Measurements from ENCODE around the gene GSTM1.
"Not testable (repeated sequence)": the region's sequence is repeated elsewhere in the genome, so short reads cannot be mapped to it uniquely, and the experiment has no call there.

The GSTM1 gene

GRCh38 chr1:109669246-109669948, 18.2 kb upstream of the GSTM1 start:
- Mint-ChIP-seq H3K9me3 (no peaks in the 10 kb centered on the region), H3K27ac (peak overlapping the region; percentile 15)
- DNase-seq = peak; percentile 27

GRCh38 chr1:109669949-109670302, 17.7 kb upstream of the GSTM1 start:
- H3K9me3 Mint-ChIP-seq, DNase-seq, H3K36me3 Mint-ChIP-seq, H3K27me3 Mint-ChIP-seq: not testable (repeated sequence)
- Mint-ChIP-seq H3K4me3 (peak overlapping the region; percentile 40), H3K27ac (peak overlapping the region; percentile 15), H3K4me1 (peaks cover 31% of the 10 kb centered on the region)
- CTCF ChIA-PET = interaction anchor here (1.0 to 1.9 kb wide), 3 partner anchors 20 to 315 kb away, joined by 3 to 9 read pairs (median 5); partner anchors contain the start of gene AHCYL1

More at GRCh38 chr1:109669246-109669948, 18.2 kb upstream of the GSTM1 start:
- Mint-ChIP-seq H3K4me1 (peaks cover 31% of the 10 kb centered on the region), H3K27me3 (peaks cover 3% of the 10 kb centered on the region), H3K36me3 (peaks cover 3% of the 10 kb centered on the region), H3K4me3 (peak overlapping the region; percentile 40)
- CTCF ChIA-PET = interaction anchor here (0.9 to 1.9 kb wide), 3 partner anchors 19 to 105 kb away, joined by 3 to 9 read pairs (median 4); no protein-coding TSS in a partner anchor

- peaks cover 3% of the 10 kb centered on the region for H3K27me3 Mint-ChIP-seq
- peak; percentile 25 for DNase-seq
- H3K4me3 Mint-ChIP-seq = no peak overlapping the region
- H3K9me3 Mint-ChIP-seq = no peaks in the 10 kb centered on the region
- H3K36me3 Mint-ChIP-seq = peaks cover 3% of the 10 kb centered on the region
- peaks cover 31% of the 10 kb centered on the region for H3K4me1 Mint-ChIP-seq
- no peak overlapping the region for H3K27ac Mint-ChIP-seq
- CTCF ChIA-PET = interaction anchor here (1.3 to 1.6 kb wide), 2 partner anchors 30 to 314 kb away, joined by 5 read pairs; partner anchors contain the start of gene AHCYL1
Observed at GRCh38 chr1:109671067-109671466, 16.6 kb upstream of the GSTM1 start.

DNA sequence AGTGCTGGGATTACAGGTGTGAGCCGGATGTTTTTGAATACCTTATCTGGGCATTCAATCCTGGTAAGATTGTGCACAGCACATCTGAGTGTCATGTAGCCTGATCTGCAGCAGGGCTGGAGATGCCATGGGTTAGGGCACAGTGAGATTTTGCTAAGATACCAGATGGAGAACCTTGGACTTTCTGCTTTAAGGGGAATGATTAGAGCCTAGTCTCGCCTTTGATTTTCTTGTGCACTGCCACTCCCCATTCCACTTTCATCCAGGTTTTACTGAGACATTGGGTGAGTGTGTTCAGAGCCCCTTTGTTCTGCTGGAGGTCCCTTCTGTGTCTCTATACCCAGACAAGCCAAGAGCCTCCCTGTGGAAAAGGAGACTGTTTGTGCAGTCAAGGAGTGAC, 13.8 kb upstream of the GSTM1 start:
- CTCF ChIA-PET = interaction anchor here (0.6 kb wide), 1 partner anchor 28 kb away, joined by 3 read pairs; no protein-coding TSS in a partner anchor
- H3K27ac Mint-ChIP-seq, H3K36me3 Mint-ChIP-seq, H3K9me3 Mint-ChIP-seq, H3K27me3 Mint-ChIP-seq, DNase-seq, H3K4me3 Mint-ChIP-seq: not testable (repeated sequence)
- peaks cover 23% of the 10 kb centered on the region for H3K4me1 Mint-ChIP-seq

DNA sequence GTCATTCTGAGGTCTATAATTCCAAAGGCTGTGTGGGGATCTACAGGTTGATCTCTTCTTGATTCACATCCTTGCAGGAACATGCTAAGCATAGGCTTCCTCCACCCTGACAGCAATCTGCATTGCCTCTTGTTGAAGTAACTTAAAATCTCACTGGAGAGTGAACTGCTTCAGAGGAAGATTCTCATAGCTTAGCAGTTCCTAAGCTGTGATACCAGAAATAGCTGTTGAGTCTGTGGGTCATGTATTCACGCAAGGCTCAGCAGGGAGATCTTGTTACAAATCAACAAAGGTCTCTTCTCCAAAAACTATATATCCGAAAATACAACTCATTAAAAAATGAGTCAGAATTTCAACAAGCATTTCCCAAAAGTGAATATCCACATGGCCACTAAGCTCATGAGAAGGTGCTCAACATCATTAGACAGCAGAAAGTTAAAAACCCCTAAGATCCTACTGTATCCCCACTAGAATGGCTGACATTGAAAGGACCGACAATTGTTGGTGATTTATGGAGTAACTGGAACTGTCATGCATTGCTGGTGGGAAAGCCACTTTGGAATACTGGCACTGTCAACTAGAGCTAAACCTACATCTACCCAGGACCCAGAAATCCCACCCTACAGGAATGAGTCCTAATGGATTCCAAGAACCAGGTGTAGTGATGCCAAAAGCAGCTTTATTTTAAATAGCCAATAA, 10.8 kb upstream of the GSTM1 start:
- not testable (repeated sequence) for H3K36me3 Mint-ChIP-seq, H3K27ac Mint-ChIP-seq, H3K9me3 Mint-ChIP-seq, H3K27me3 Mint-ChIP-seq, DNase-seq, H3K4me3 Mint-ChIP-seq, H3K4me1 Mint-ChIP-seq
- CTCF ChIA-PET = interaction anchor here (0.5 kb wide), 1 partner anchor 377 kb away, joined by 3 read pairs; no protein-coding TSS in a partner anchor

DNA sequence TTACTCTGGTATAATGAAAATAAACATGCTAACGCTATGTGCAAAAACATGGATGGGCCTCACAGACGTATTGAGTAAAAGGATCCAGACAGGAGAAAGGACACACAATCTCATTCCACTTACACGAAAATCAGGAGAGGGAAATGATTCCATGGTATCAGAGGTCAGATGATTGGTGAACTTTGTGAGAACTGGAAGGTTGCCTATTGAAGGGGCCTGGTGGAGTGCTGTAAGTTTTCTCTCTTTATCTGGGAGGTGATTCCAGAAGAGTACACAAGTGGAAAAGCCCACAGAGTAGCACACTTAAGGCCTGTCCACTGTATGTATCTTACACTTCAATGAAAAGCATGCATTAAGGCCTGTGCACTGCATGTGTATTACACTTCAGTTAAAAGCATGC, 10.2 kb upstream of the GSTM1 start:
- Mint-ChIP-seq H3K36me3 (no peaks in the 10 kb centered on the region), H3K9me3 (no peaks in the 10 kb centered on the region), H3K4me3 (no peak overlapping the region), H3K27ac (no peak overlapping the region), H3K27me3 (no peaks in the 10 kb centered on the region), H3K4me1 (no peaks in the 10 kb centered on the region)
- no peak for DNase-seq
- CTCF ChIA-PET = no interaction called here

- CTCF ChIA-PET, H3K27me3 Mint-ChIP-seq: not testable (repeated sequence)
Observed at GRCh38 chr1:109678637-109679036, 9.0 kb upstream of the GSTM1 start.

GRCh38 chr1:109684777-109685176, 2.8 kb upstream of the GSTM1 start:
- H3K27me3 Mint-ChIP-seq, H3K27ac Mint-ChIP-seq, CTCF ChIA-PET, H3K4me3 Mint-ChIP-seq, H3K36me3 Mint-ChIP-seq, H3K4me1 Mint-ChIP-seq, H3K9me3 Mint-ChIP-seq, DNase-seq: not testable (repeated sequence)

More at GRCh38 chr1:109678637-109679036, 9.0 kb upstream of the GSTM1 start:
- not testable (repeated sequence) for H3K9me3 Mint-ChIP-seq, H3K4me1 Mint-ChIP-seq, DNase-seq, H3K36me3 Mint-ChIP-seq, H3K27ac Mint-ChIP-seq, H3K4me3 Mint-ChIP-seq

GRCh38 chr1:109685399-109685798, 2.2 kb upstream of the GSTM1 start:
- H3K9me3 Mint-ChIP-seq, H3K27me3 Mint-ChIP-seq, H3K4me3 Mint-ChIP-seq, H3K36me3 Mint-ChIP-seq, DNase-seq, CTCF ChIA-PET, H3K27ac Mint-ChIP-seq, H3K4me1 Mint-ChIP-seq: not testable (repeated sequence)

- H3K4me3 Mint-ChIP-seq, H3K4me1 Mint-ChIP-seq, CTCF ChIA-PET, DNase-seq, H3K27ac Mint-ChIP-seq, H3K27me3 Mint-ChIP-seq, H3K36me3 Mint-ChIP-seq, H3K9me3 Mint-ChIP-seq: not testable (repeated sequence)
Observed at GRCh38 chr1:109685890-109686289, 1.7 kb upstream of the GSTM1 start.

DNA sequence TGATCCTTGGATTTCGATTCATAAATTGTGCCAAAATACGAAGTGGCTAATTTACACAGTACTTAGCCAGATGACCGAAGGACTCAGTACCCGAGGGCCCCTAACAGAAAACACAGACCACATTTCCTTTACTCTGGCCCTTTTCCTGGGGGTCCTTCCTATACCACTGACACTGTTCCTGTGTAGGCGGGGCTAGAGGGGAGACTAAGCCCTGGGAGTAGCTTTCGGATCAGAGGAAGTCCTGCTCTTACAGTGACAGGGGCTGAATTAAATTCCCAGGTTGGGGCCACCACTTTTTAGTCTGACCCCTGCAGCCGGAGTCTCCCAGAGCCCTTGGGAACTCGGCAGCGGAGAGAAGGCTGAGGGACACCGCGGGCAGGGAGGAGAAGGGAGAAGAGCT, 508 bp upstream of the GSTM1 start:
- H3K9me3 Mint-ChIP-seq, H3K27me3 Mint-ChIP-seq, H3K4me3 Mint-ChIP-seq, H3K27ac Mint-ChIP-seq, H3K4me1 Mint-ChIP-seq, CTCF ChIA-PET, DNase-seq, H3K36me3 Mint-ChIP-seq: not testable (repeated sequence)

DNA sequence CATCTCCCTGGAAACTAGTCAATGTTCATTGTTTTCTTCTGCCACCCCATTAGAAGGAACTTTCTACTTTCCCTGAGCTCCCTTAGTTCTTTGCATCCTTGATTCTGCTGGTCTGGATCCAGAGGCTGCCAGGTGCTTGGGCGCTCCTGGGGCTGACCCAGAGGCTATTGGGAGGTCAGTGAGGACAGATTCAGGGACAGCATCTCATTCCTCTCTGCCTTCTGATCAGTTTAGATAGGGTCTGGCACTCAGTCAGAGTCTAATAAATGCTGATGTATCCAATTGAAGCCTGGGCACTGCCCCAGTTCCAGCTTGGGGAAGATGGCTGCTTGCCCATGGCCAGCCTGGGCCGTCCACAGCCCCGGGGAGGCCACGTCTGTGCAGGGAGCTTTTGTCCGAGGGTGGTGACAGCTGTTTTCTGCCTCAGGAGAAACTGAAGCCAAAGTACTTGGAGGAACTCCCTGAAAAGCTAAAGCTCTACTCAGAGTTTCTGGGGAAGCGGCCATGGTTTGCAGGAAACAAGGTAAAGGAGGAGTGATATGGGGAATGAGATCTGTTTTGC, 2.3 kb downstream of the GSTM1 start:
- Mint-ChIP-seq H3K27me3 (no peaks in the 10 kb centered on the region), H3K27ac (no peak overlapping the region), H3K4me3 (no peak overlapping the region), H3K9me3 (no peaks in the 10 kb centered on the region), H3K36me3 (no peaks in the 10 kb centered on the region), H3K4me1 (no peaks in the 10 kb centered on the region)
- DNase-seq = no peak
- CTCF ChIA-PET = no interaction called here

DNA sequence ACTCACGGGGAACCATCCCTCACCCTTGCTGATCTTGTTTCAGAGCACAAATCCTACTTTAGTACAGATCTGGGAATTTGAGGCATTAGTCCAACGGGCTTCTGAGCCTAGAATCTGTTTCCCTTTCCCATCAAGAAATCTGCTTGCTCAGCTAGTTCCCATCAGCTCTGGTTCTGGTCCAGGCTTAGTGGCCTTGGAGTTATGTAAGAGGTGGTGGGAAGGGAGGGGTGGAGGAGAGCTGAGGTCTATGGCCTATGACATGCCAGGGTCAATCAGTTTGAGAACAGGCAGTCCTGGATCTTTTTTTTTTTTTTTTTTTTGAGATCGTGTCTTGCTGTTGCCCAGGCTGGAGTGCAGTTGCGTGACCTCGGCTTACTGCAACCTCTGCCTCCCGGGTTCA, 4.1 kb downstream of the GSTM1 start:
- H3K9me3 Mint-ChIP-seq = no peaks in the 10 kb centered on the region
- DNase-seq = no peak
- H3K36me3 Mint-ChIP-seq = no peaks in the 10 kb centered on the region
- H3K27ac Mint-ChIP-seq = no peak overlapping the region
- CTCF ChIA-PET = no interaction called here
- no peaks in the 10 kb centered on the region for H3K27me3 Mint-ChIP-seq
- H3K4me3 Mint-ChIP-seq = no peak overlapping the region
- H3K4me1 Mint-ChIP-seq = no peaks in the 10 kb centered on the region

GRCh38 chr1:109694400-109694799, 6.8 kb downstream of the GSTM1 start:
- H3K36me3 Mint-ChIP-seq, H3K4me3 Mint-ChIP-seq, DNase-seq, CTCF ChIA-PET, H3K27ac Mint-ChIP-seq, H3K9me3 Mint-ChIP-seq, H3K27me3 Mint-ChIP-seq, H3K4me1 Mint-ChIP-seq: not testable (repeated sequence)

- H3K4me1 Mint-ChIP-seq, H3K9me3 Mint-ChIP-seq, DNase-seq, CTCF ChIA-PET, H3K27me3 Mint-ChIP-seq, H3K4me3 Mint-ChIP-seq, H3K36me3 Mint-ChIP-seq, H3K27ac Mint-ChIP-seq: not testable (repeated sequence)
Observed at GRCh38 chr1:109695138-109695537, 7.5 kb downstream of the GSTM1 start.

All from activated naive CD4-positive, alpha-beta T cell treated with anti-CD3 and anti-CD28 coated beads, Interleukin-2, amount 10 ng/mL, durations not matched to agents 7 days and 5 days (primary cell).